ENCODE results near the gene CSNK1D.

CSNK1D gene

DNA sequence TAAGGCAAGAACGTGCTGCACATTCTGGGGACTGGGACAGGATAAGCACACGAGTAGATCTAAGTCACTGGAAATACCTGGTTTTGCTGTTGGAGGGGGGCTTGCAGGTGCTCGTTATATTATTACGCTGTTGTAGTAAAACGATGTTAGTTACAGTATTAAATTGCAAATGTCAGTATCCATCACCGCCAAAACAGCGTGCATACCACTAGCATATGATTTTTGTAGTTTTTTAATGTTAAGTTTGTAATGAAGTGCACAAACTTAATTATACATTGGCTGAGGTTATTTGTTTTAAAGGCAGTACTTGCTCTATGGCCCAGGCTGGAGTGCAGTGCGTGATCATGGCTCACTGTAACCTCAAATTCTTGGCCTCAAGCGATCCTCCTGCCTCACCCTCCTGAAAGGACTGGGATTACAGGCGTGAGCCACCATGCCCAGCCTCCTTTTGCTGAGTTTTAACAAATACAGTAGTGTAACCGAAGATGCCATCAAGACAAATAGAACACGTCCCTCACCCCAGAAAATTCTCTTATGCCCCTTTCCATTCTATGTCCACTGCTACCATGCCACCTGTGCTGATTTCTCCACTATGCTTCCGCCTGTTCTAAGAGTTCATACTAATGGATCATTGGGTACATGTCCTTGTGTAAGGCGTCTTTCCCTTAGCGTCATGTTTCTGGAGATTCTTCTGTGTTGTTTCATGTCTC, 20.7 kb upstream of the CSNK1D start:
- DNase-seq: no peak

- peak; percentile 97 for DNase-seq
Observed at GRCh38 chr17:82292251-82293154, 19.0 kb upstream of the CSNK1D start.

DNA sequence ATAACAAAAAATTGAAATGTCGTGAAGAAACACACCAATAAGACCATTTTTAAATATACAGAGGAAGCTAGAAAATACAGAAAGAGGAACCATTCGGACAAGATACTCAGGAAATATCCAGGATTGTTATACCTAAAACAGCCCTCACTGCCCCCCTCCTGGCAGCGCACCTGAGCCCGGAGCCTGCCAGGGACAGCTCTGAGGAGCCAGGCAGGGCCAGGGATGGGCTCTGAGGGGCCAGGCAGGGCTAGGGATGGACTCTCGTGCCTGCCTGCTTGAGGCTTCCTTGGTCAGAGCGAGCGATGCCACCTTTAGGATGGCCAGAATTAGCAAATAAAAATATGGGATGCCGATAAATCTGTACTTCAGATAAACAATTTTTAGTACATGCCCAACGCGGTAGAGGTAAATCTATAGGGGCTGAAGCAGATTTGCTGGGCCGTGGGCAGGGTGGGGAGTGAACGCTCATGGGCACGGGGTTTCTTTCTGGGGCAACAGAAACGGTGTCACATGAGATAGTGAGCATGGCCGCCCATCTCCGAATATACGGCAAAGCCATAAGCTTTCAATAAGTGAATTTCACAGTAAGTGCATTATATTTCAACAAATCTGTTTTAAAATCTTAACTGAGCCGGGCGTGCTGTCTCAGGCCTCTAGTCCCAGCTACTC, 18.2 kb upstream of the CSNK1D start:
- no peak for DNase-seq

GRCh38 chr17:82287868-82288801, 14.6 kb upstream of the CSNK1D start:
- DNase-seq: no peak

DNA sequence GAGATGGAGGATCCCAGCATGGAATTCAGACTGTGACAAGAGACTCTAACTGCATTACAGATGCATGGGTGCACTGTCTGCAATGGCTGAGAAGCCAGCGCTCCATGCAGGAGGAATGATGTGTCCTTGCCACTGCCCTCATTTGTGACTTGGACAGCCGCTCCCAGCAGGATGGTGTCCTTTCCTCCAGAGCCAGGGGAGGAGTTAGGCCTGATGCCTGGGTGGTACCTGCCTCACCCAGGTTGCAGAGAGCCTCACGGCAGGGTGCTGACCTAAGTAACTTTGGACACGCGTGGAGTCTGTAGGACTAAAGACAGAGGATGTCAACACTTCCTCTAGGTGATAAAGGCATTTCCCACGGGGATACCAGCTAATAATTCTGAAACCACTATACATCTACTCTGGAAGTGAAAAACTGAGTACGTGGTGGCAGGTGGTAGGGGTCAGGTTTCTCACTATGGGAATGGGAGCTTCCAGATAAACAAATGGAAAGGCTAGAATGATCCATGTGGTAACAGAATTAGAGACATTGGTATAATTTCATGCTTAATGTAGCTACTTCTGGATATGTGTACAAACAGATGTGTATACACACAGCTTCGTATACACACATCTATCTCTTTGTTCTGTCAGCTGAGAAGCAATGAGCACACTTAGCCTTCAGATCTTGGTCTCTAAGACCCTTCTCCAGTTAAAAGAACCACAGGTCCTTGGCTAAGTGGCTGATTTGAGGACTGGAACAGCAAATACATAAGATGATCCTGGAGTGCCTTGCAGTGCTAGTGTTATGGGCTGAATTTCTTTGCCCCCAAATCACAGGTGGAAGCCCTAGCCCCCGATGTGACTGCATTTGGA, 13.7 kb upstream of the CSNK1D start:
- no peak for DNase-seq

DNA sequence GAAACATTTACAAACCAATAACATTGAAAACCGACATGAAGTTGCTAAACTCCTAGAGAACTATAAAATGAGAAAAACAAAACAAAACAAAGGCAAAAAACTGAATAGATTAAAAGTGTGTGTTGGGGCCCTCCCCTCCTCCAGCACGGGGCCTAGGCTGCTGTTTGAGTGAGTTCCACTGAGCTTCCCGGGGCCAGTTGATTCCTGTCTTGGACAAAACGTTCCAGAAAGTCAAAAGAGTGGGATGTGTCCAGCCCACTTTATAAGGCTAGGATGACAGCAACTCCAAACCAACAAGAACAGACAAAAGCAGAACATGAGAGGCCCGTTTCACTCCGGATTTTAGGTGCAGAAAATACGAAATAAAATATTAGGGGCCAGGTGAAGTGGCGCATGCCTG, 11.6 kb upstream of the CSNK1D start:
- DNase-seq: no peak

GRCh38 chr17:82283208-82283749, 9.8 kb upstream of the CSNK1D start:
- DNase-seq: peak; percentile 47

- no peak for DNase-seq
Observed at GRCh38 chr17:82282239-82283207, 9.0 kb upstream of the CSNK1D start.

- no peak for DNase-seq
Observed at GRCh38 chr17:82281502-82282238, 8.2 kb upstream of the CSNK1D start.

DNA sequence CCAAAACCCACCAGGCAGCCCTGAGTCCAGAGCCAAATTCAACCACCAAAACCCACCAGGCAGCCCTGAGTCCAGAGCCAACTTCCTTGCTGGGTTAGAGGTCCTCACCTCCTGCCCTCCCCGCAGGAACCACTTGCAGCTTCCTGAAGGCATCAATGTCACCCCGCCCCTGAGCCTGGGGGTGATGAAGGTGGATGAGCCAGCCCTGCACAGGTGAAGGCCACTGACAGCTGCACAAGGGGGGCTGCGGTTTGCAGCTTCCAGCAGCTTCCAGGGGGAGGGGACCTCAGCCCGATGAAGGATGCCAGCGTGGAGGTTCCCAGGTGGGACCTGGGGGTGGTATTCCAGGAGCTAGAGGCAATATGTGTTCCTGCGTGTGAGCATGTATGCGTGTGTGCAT, 7.6 kb upstream of the CSNK1D start:
- no peak for DNase-seq

GRCh38 chr17:82280537-82280936, 7.0 kb upstream of the CSNK1D start:
- DNase-seq: no peak

GRCh38 chr17:82278786-82279391, 5.4 kb upstream of the CSNK1D start:
- no peak for DNase-seq

DNA sequence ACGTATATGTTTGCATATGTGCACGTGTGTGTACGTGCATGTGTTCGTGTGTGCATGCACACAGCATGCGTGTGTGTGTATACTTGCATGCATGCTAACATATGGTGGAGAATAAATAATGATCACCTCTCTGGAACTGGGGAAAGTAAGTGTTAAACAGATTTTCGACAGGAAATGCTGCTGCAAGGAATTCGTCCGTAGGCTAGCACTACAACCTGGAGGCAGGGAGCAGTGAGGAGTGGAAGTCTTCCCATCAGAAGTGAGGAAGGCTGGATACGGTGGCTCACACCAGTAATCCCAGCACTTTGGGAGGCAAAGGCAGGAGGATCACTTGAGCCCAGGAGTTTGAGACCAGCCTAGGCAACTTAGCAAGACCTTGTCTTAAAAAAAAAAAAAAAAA, 4.8 kb upstream of the CSNK1D start:
- no peak for DNase-seq

- DNase-seq: no peak
Observed at GRCh38 chr17:82277851-82278250, 4.4 kb upstream of the CSNK1D start.

GRCh38 chr17:82276938-82277337, 3.4 kb upstream of the CSNK1D start:
- DNase-seq: no peak

DNA sequence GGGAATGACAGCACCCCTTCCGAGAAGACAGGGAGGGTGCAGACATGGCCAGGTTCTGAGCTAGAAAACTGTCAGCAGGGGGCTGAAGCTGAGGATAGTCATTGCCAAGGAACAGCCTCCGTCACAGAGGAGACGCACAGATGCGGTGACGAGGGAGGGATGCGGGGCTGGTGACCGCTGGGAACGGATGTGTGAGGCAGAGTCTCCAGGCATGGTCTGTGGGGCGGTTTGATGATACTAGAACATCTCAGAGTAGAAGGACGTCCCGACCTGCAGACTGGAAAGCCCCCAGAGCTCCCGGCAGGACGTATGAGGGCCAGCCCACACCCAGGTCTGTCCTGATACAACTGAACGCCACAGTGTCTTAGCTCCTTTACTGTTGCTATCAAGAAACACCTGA, 1.8 kb upstream of the CSNK1D start:
- no peak for DNase-seq

DNA sequence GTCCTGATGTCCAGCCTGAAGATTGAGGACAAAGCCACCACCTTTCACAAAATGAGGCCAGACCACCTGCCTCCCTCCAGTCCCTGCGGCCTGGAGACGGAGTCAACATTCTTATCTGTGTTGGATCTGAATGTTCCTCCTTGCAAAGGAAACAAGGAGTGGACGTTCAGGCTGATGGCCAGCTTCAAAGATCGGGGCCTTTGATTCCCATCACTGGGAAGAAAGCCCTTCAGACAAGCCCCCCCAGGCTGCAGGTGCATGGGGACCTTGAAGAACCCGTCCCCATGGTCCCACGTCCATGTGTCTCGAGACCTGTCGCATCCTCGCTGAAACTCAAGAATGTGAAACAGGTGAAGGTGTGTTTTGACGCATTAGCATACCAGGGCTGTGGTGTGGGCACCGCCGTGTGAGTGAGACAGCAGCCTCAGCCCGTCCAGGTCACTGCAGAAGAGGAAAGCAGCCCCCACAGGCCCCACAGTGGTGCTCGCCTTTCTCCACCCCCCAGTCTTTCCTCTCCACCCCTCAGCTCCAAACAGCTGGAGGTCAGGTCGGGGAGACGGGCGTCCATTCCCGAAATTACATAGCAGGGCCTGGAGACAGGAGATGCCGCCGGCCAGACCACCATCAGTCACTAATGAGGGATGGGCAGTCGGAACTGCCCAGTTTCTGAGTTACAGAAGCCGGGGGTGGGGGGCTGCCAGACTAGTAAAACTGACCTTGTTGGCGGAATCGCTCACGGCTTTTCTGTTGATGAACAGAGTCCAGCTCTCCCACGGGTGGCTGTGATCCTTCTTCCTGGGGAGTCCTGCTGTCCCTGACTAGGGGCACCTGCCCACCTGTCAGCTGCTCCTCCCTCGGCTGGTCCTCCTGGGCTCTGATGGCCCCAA, 877 bp upstream of the CSNK1D start:
- no peak for DNase-seq
